ENCODE results near the gene MTMR2.

- no peak for TF ChIP-seq CTCF (IDR thresholded peaks at IDR 0.05)
- TF ChIP-seq POLR2A (IDR thresholded peaks at IDR 0.05) = no peak
Measured at GRCh38 chr11:95863486-95864140, 60.3 kb downstream of the MTMR2 start.
